GM21825 (cell line): Measurements from ENCODE around the gene SP3.

Experiments
- ATAC-seq: cut with Tn5 transposase; IDR thresholded peaks from one replicate; pipeline ENCODE4 v1.9.1; 2021; ENCODE audit warnings: mild to moderate bottlenecking, moderate library complexity; ENCODE audit not compliant: unreplicated experiment

The SP3 gene

DNA sequence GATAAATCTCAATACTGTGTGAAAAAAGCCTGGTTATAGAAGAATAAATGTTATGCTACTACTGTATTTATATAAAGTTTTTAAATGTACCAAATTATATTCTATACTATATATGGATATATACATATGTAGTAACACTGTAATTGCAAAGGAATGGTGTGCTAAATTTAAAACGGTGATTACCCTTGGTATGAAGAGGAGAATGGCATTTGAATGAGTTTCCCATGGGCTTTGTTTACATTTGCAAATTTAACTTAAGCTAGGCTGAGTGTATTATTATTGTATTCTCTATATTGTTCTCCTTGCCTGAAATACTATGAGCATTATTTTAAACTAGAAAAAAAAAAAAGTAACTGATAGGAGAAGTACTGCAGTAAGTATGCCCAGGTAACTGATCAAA, 4.7 kb upstream of the SP3 start:
- ATAC-seq, result no peak

DNA sequence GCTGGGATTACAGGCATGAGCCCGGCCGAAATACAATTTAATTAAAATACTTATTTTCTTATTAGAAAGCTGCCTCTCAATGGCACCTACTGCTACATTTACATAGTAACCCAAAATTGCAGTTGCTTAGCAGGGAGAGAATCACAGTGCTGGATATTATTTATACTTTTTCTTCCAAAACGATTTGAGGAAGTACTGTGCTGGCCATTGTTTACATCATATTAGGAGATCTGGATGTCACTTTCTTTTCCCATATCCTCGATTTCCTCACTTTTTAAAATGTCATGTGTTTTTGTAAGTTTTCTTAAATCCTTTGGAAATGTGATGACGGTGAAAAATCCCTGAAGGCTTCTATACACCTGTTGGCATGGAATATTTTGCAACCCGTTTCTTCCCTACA, 3.4 kb upstream of the SP3 start:
- ATAC-seq, result no peak

DNA sequence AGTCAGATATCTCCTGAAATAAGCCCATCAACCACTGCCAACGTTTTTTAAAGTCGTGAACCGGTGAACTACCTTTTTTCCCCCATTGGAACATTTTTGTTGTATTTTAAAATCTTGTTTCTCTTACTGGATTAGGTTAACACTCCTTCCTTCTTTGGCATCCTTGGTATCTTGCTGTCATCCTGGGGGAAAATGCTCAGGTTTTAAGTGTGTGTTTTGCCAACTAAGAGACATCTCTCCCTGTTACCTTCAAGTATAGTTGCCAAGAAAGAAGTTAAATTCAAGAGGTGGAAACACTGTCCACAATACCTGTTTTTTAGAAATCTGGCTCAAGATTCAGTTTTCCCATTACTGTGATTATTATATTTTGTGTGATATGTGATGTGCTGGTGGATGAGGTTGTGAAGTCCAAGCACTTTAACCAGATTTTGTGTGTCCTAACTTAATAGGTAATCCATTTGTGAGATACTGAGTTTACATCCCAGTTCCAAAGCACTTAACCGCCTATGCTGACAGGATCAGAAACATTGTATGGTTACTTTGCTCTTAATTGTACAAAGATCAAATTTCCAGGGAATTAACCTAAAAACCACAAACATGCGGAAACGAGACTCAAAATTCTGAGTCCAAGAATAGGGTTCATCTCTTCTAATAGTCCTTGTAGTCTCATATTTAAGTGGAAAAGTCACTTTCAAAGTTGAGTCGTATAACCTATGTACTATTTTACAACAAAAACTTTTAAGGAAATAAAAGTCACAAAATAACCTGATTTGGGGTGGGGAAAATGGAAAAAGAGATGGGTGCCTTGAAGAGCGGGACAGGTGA, 1.3 kb upstream of the SP3 start:
- no peak for ATAC-seq

DNA sequence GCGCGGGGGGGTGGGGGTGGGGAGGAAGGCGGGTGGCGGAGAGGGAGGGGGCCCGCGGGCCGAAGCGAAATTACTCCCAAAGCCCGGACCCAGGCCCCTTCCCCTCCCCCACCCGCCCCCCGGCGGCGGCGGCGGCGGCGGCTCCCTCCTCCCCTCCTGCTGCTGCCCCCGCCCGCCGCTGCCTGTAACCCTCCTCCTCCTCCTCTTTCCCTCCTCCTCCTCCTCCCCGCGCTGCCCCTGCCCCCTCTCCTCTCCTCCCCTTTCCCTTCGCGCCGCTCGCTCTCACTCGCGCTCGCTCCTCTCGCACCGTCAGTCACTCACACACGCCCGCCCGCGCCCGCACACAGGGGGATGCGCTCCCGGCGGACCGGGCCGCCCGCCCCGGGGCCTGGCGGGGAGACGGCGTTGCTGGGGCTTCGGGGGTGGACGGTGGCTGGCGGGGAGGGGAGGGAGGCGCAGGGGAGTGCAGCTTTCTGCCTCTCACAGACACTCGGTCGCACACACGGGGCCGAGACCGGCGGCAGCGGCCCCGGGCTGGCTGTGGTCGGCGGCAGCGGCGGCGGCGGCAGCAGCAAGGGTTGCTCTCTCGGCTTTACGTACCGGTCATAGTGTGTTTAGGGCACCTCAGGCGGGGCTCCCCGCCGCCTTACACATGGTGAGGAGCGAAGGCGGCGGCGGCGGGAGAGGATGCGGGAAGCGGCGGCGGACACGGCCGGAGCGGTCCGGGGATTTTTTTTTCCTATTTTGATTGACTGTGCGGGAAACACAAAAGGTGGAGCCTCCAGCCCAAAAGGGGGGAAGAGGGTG, 405 bp downstream of the SP3 start:
- peak; percentile 28 for ATAC-seq

DNA sequence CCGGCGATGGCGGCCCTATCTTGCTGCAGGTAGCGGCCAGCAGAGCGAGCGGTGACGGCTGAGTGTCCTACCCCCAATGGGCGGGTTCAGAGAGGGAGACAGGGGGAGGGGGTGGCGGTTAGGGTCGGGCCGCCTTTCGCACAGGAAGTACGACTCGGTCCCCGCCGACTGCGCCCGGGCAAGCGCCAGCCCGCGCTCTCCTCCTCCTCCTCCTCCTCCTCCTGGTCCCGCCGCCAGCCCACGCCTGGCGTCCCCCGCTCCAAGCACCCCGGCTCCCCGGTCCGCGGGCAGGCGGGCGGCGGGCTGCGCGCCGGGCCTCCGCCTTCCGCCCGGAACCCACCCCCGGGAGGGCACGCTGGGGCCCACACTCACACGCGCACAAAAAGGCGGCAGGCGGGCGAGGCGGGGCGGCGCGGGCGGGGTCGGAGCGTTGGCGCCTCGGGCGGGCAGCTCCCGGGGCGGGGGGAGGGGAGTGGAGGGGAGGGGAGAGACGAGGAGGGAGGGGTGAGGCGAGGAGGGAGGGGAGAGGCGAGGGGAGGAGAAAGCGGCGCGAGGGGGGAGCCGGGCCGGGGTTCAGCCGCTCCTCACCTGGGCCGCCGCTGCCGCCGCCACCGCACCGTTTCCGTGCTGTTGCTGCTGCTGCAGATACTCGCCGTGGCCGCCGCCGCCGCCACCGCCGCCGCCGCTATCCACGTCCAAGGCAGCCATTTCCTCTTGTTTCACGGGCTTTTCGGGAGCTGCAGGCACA, 1.2 kb downstream of the SP3 start:
- ATAC-seq, result peak; percentile 51

DNA sequence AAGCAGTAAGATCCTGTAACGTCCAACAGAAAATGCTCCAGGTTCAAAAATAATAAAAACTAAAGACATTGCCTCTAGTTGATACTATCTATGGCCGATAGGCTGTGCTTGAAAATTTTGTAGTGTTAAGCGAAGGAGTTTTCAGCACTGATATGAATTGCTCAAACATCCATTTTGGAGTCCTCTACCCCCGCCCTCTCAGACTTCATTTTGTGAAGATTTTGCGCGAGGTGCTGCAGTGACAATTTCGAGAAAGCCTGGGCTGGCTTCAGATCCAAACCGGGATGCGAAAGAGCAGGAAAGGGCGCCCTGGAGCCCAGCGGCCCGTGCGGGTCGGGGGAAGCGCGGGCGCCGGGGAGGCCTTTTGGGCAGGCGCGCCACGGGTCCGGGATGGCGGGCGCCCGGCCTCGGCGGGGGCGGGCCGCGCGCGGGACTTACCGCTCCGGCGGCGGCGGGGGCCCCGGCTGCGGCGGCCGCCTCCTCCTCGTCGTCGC, 1.8 kb downstream of the SP3 start:
- peak; percentile 18 for ATAC-seq

DNA sequence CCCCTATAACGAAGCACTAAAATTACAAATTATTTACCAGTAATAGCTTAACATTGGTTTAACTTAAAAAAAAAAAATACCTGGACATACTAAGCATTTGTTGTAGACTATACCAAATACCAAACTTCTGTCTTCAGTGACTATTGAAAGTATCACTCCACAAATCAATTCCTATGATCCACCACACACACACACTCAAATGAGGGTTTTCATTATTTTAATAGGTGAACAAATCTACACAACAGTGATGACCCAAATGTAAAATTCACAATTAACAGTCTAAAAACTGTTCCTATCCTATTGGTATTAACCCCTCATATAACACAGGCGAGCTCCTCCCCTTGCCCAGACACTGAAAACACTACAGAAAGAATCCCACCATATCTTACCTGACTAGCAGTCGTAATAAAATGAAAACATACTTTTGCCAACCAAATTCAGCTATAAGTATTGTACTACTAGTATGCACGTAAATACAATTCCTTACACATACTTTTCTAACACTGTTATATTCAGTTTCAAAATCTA, 2.5 kb downstream of the SP3 start:
- ATAC-seq, result no peak

DNA sequence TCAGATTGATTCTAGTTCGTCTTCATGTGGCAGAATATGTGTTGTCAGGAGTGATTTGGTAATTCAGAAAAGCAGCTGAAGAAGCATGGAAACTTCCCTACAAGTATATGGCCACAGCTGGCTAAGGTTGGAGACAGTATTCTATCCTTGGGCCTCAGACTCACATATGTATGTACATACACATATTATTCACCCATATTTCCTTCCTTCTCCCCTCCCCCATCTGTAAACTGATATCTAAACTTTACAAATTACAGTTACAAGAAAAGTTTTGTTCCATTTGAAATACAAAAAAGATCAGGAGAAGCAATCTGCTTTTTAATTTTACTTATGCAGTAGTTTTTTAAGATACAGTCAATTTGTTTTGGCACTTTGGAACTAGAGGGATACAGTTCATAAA, 3.1 kb downstream of the SP3 start:
- ATAC-seq, result no peak

DNA sequence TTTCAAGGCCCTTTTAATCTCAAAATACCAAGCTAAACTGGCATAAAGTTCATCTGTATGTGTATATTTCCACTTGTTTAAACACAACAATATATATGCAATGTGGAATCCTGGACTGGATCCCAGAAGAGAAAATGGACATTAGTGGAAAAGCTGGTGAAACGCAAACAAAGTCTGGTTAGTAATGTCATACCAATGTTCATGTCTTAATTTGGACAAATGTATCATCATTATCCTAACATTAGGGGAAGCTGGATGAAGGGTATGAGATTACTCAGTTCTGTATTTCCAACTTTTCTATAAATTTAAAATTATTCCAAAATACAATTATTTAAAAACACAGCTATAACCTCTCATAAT, 3.8 kb downstream of the SP3 start:
- no peak for ATAC-seq

DNA sequence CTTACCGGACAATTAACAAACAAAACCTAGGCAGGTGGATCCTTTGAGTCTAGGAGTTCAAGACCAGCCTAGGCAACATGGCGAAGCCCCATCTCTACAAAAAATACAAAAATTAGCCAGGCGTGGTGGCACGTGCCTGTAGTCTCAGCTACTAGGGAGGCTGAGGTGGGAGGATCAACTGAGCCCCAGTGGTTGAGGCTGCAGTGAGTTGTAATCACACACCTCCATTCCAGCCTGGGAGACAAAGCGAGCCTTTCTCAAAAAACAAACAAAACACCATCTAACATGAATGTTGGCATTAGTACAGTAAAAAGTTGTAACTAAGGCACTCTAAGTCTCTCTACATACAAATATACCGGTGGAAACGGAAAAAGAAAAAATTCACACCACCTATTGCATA, 5.3 kb downstream of the SP3 start:
- ATAC-seq, result no peak

DNA sequence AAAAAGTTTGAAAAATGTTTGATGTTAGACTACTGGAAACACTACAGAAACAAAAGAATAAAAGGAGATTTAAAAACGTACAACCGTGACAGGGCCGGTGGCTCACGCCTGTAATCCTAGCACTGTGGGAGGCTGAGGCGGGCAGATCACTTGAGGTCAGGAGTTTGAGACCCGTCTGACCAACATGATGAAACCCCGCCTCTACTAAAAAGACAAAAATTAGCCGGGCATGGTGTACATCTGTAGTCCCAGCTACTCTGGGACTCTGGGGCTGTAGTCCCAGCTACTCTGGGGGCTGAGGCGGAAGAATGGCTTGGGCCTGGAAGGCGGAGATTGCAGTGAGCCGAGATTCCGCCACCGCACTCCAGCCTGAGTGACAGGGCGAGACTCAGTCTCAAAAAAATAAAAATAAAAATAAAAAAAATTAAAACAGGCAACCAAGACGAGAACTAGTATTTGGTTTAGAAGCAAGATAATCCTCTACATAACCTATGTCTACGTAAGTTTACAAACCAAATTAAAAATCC, 5.8 kb downstream of the SP3 start:
- ATAC-seq, result no peak

DNA sequence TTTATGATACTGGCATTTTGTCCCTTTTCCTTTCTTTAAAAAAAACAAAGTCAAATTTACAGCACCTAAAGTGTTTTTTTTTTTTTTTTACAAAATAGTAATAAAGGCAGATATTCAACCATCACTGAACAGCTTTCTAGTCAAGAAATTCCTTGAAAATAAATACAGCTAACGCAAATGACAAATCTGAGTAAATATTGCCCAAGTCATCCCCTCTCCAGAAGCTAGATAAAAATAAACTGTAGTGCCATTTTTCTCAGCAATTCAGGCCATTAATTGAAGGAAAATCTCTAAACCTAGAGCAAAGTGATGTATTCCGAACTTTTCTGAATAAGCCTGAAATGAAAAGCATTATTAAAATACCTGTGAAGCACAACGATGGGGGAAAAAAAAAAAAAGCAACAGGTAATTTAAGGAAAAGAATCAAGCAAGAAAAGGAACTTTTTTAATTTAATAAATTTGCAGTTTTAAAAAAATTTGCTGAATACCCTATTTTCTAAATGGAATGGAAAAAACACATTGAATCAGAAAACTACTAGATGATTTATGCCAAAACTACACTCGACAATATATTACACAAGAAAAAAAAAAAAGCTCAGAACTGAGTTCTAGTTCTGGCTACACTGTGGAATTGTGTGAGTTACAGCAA, 6.9 kb downstream of the SP3 start:
- no peak for ATAC-seq

DNA sequence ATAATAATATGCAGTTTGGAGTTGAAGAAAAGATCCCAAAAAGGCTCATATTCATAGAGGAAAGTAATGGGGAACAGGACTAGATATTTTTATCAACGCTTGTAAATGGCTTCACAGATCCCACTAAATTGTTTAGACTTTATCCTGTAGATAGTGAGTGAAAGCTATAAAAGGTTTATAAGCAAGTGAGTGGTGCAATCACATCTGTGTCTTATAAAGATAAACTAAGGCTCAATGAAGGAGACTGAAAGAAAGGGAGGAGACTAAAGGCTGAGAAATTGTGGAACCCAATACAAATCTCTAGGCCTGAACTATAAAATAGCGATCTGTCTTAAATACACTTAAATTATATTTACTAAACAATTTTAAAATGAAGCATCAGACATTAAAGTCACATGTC, 7.7 kb downstream of the SP3 start:
- no peak for ATAC-seq

DNA sequence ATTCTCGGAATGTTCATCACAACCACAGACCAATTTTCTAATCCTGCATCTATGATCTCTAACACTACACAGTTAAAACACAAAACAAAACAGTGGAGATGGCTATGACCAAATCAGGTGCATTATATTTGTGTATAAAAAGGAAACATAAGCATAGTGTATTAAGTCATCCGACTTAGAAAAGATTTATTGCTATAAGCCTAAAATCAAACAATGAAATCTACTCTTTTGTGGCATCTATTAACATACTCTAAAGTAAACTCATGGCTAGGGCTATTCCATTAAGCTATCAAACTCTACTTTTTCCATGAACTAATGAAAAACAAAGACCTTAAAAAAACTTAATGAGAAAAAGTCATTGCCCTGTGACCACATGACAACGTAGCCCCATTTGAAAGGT, 8.7 kb downstream of the SP3 start:
- no peak for ATAC-seq

DNA sequence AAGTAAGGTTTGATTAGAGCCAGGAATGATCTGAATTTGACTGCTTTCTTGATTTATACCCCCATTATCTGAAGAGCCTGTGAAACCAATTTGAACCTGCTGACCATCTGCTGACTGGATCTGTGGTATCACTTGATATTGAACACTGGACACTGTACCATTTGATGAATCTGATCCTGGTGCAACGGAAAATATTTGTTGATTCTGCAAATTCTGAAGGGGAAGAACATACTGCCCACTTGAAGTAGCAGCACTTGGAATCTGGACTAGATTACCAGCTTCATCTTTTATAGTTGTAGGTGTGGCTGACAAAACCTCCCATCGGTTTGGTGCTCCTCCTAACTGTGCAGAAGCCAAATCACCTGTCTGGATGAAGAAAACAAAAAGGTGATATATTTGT, 9.3 kb downstream of the SP3 start:
- ATAC-seq, result no peak

DNA sequence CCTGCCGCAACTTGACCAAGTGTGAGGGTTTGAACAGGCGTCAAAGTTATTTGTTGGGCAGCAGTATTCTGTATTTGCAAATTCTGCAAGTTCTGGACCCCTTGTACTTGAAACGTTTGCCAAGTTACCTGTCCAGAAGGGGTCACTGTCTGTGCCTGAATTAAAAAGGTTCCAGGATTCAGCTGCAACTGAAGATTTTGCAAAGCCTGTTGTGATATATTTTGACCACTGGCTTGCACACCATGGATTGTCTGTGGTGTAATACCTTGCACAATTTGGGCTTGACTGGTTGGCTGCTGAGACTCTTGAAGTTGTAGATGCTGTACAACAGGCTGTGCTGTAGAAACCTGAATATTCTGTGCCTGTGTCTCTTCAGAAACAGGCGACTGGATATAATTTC, 10.2 kb downstream of the SP3 start:
- ATAC-seq, result no peak

DNA sequence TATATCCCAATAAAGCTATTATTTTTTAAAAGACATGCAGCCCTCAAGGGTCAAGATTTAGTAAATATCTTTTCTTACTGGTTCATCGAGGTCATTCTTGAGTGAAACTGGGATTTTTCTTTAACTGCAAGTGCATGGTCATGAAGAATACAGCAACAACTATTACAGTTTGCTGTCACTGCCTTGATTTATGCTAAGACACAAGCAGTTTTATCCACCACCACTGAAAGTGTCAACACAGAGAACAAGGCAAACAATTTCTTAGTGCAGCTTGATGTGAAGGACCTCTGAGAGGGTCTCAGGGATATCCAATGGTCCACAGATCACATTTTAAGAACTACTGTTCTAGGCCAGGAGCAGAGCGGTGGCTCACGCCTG, 12.1 kb downstream of the SP3 start:
- no peak for ATAC-seq

DNA sequence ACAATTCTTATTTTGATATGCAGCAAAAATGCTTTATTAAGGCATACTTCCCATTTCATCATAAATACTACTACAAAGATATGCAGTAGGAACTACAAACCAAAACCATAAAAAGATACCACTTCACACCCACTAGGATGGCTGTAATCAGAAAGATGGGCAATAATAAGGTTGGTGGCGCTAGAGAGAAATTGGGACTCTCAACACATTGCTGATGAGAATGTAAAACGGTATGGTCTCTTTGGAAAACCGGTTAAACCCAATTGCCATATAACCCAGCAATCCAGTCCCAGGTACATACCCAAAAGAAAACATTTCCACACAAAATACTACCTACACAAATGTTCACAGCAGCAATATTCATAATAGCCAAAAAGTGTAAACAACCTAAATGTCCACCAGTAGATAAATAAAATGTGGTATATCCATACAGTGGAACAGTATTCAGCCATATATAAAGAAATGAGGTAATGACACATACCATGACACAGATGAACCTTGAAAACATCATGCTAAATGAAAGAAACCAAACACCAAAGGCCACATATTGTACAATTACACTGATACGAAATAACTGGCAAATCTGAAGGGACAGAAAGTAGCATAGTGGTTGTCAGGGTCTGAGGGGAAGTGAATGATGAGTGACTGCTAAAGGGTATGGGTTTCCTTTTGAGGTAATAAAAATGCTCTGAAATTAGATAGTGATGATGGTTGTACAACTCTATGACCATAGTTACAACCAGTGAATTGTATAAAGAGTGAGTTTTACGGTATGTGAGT, 12.7 kb downstream of the SP3 start:
- no peak for ATAC-seq

DNA sequence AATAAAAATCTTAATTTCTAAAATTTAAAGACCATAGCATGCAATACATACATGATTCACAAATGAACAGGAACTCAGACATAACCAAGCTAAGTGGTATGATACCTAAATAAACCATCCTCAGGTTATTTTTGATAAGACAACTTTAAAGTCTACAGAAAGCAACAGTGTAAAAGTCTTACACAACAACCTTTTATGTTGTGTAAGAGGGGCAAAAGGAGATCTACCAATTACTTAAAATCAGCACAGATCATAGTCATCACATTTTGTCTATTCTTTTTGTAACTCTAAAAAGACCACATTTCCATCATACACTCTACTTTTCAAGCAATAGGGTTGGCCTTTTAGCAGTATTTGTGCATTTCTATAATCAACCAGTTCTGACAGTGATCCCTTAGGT, 16.3 kb downstream of the SP3 start:
- no peak for ATAC-seq

DNA sequence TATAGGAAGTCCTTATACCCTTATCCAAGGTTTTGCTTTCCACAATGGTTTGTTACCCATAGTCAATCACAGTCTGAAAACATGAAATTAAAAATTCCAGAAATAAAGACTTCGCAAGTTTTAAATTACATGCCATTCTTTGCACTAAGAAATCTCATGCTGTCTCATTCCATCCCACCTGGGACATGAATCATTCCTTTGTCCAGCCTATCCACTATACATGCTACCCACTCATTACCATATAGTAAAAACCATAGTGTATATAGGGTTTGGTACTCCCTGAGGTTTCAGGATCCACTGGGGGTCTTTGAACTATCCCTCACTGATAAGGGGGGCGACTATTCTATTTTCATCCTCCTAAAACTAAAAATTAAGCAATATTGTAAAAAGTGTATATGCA, 17.0 kb downstream of the SP3 start:
- ATAC-seq, result no peak
